OCI-LY1 (cell line): Measurements from ENCODE around the gene AATK.

Experiments used
- CTCF ChIP-seq: fragments of 200-600 bp; sonication (generic), shearing (Covaris generic); IDR thresholded peaks from 2 replicates; pipeline ENCODE4 v1.5.1; 2017; ENCODE audit warnings: mild to moderate bottlenecking, antibody characterized with exemption, low read length, moderate library complexity, mixed read lengths
- EZH2 ChIP-seq: fragments of 200-600 bp; sonication (generic), shearing (Covaris generic); IDR thresholded peaks from 2 replicates; pipeline ENCODE4 v1.8.0; 2017; ENCODE audit warnings: borderline replicate concordance, mixed run types, mild to moderate bottlenecking, antibody characterized with exemption, low read length, moderate library complexity, mixed read lengths

GRCh38 chr17:81171941-81172340, 5.9 kb upstream of the AATK start:
- TF ChIP-seq CTCF (no peak), EZH2 (no peak)
